ENCODE measurements around the gene OXTR. TPM values are rescaled to one million over a fixed set of nuclear protein-coding genes. Genes with fewer than 3 reads are reported as not detected.

OXTR gene
- total RNA-seq, 4 donors from 2014 or later: 0.42 to 3.6 (median 1.6) TPM

- intact Hi-C loops (cut with DNase I): no loop called here
- no peak for TF ChIP-seq POLR2AphosphoS5 (IDR thresholded peaks at IDR 0.05)
- TF ChIP-seq POLR2A (IDR thresholded peaks at IDR 0.05; ENCODE audit: low read depth): no peak
- no peak for TF ChIP-seq CTCF (IDR thresholded peaks at IDR 0.05)
- TF ChIP-seq EP300 (IDR thresholded peaks at IDR 0.05): no peak
- Histone ChIP-seq H3K27ac (replicated peaks in 1 of 4) (no peak overlapping the region), H3K27me3 (no peaks in the 10 kb centered on the region), H3K36me3 (no peaks in the 10 kb centered on the region), H3K4me1 (no peaks in the 10 kb centered on the region), H3K4me3 (no peak overlapping the region), H3K9me3 (no peaks in the 10 kb centered on the region)
- WGBS: 87% methylated on average over 2 of the region's 2 CpGs
- DNase-seq (ENCODE audit: extremely low spot score): no peak
Observed at GRCh38 chr3:8810561-8810960, 41.1 kb upstream of the OXTR start.

- Histone ChIP-seq H3K27ac (replicated peaks in 1 of 4) (no peak overlapping the region), H3K36me3 (no peaks in the 10 kb centered on the region), H3K4me1 (no peaks in the 10 kb centered on the region), H3K27me3 (no peaks in the 10 kb centered on the region), H3K9me3 (peaks cover 0 to 5% (median 2%) of the 10 kb centered on the region in 4 donors), H3K4me3 (no peak overlapping the region)
- TF ChIP-seq EP300 (IDR thresholded peaks at IDR 0.05): no peak
- no peak for DNase-seq (ENCODE audit: extremely low spot score)
- 92% methylated on average over 2 of the region's 2 CpGs for WGBS
- intact Hi-C loops (cut with DNase I): no loop called here
Observed at GRCh38 chr3:8805774-8806173, 36.4 kb upstream of the OXTR start.

GRCh38 chr3:8802256-8802655 lies 32.8 kb upstream of the OXTR start:
- Histone ChIP-seq H3K36me3 (no peaks in the 10 kb centered on the region), H3K4me1 (no peaks in the 10 kb centered on the region), H3K9me3 (peaks cover 0 to 13% (median 9%) of the 10 kb centered on the region in 4 donors), H3K4me3 (no peak overlapping the region), H3K27me3 (no peaks in the 10 kb centered on the region), H3K27ac (replicated peaks in 1 of 4) (no peak overlapping the region)
- WGBS: 91% methylated on average over 3 of the region's 3 CpGs
- TF ChIP-seq POLR2A (IDR thresholded peaks at IDR 0.05; ENCODE audit: low read depth) (no peak), EP300 (IDR thresholded peaks at IDR 0.05) (no peak), CTCF (IDR thresholded peaks at IDR 0.05) (no peak), POLR2AphosphoS5 (IDR thresholded peaks at IDR 0.05) (no peak)
- intact Hi-C loops (cut with DNase I): no loop called here
- DNase-seq (ENCODE audit: extremely low spot score): no peak

- no peaks in the 10 kb centered on the region for H3K36me3 ChIP-seq
- H3K9me3 ChIP-seq: peaks cover 0 to 13% (median 9%) of the 10 kb centered on the region in 4 donors
- H3K27ac ChIP-seq (replicated peaks in 1 of 4): no peak overlapping the region
- H3K27me3 ChIP-seq: no peaks in the 10 kb centered on the region
- no peak overlapping the region for H3K4me3 ChIP-seq
- 66% methylated on average over 3 of the region's 3 CpGs for WGBS
- no peaks in the 10 kb centered on the region for H3K4me1 ChIP-seq
- intact Hi-C loops (cut with DNase I): no loop called here
- TF ChIP-seq POLR2A (IDR thresholded peaks at IDR 0.05; ENCODE audit: low read depth) (no peak), CTCF (IDR thresholded peaks at IDR 0.05) (no peak), POLR2AphosphoS5 (IDR thresholded peaks at IDR 0.05) (no peak), EP300 (IDR thresholded peaks at IDR 0.05) (no peak)
- DNase-seq (ENCODE audit: extremely low spot score): no peak
Observed at GRCh38 chr3:8800016-8800415, 30.6 kb upstream of the OXTR start.

- intact Hi-C loops (cut with DNase I): no loop called here
- TF ChIP-seq POLR2A (IDR thresholded peaks at IDR 0.05; ENCODE audit: low read depth) (no peak), CTCF (IDR thresholded peaks at IDR 0.05) (no peak), POLR2AphosphoS5 (IDR thresholded peaks at IDR 0.05) (no peak), EP300 (IDR thresholded peaks at IDR 0.05) (no peak)
- DNase-seq (ENCODE audit: extremely low spot score): no peak
- H3K9me3 ChIP-seq: peaks cover 0 to 3% (median 1%) of the 10 kb centered on the region in 4 donors
- H3K27ac ChIP-seq (replicated peaks in 1 of 4): no peak overlapping the region
- no peaks in the 10 kb centered on the region for H3K4me1 ChIP-seq
- no peak overlapping the region for H3K4me3 ChIP-seq
- no peaks in the 10 kb centered on the region for H3K36me3 ChIP-seq
- H3K27me3 ChIP-seq: no peaks in the 10 kb centered on the region
- 96% methylated on average over 3 of the region's 3 CpGs for WGBS
Observed at GRCh38 chr3:8794247-8794646, 24.8 kb upstream of the OXTR start.

Measured in esophagus muscularis mucosa (tissue), 4 donors.